ENCODE measurements around the gene MXRA7. TPM values are rescaled to one million over a fixed set of nuclear protein-coding genes. Genes with fewer than 3 reads are reported as not detected.

The MXRA7 gene
- total and polyA plus RNA-seq, 2 donors (not counting 3 experiments of a cell fraction or from before 2014, with no cell fraction given) = 49.5 to 95.8 TPM

DNA sequence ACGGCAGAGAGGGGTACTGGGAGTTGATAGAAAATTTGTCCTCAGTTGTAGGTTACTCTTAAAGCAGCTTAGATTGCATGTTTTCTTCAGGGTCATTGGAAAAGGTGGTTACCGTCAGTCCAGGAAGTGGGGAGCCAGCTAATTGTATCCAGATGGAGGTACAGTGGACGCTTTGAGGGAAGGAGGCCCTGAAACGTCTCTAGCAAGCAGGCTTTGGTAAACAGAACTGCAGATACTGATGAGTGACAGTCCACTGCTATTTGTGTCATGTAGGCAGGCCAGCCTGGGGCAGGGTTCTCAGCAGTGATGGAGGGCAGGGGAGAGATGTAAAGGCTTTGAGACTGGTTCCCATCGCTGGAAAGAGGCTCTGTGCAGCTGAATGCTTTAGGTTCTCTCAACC, 37.0 kb downstream of the MXRA7 start:
- no peak overlapping the region for H3K9ac ChIP-seq (replicated peaks; ENCODE audit: extremely low read depth, insufficient read depth, low read length)

More for the DNA sequence above, 37.0 kb downstream of the MXRA7 start:
- DNase-seq (ENCODE audit: low read depth, low spot score) (no peak), FAIRE-seq (no peak)
- no TSS peak for BruUV-seq (replicated peaks)
- Histone ChIP-seq H3K4me1 (ENCODE audit: control insufficient read depth, extremely low read depth, insufficient read depth, low read length) (peaks cover 11% of the 10 kb centered on the region), H3K36me3 (ENCODE audit: control insufficient read depth in 2 of 2, extremely low read depth in 1 of 2, insufficient read depth in 2 of 2, low read length in 2 of 2) (no peaks in the 10 kb centered on the region), H3K9me3 (replicated peaks; ENCODE audit: control insufficient read depth, insufficient read depth, low read length) (no peaks in the 10 kb centered on the region), H3K4me2 (ENCODE audit: insufficient read depth, low read length) (no peak overlapping the region), H3K27me3 (ENCODE audit: control insufficient read depth in 2 of 2, insufficient read depth in 2 of 2, low read length in 2 of 2) (no peaks in the 10 kb centered on the region), H3K27ac (ENCODE audit: insufficient read depth, low read depth, low read length) (no peak overlapping the region), H2AFZ (ENCODE audit: low read depth, low read length) (no peak overlapping the region), H3K9me1 (replicated peaks; ENCODE audit: control insufficient read depth, extremely low read depth, insufficient read depth, low read length) (no peaks in the 10 kb centered on the region), H3K4me3 (replicated peaks in 1 of 3; ENCODE audit: insufficient read depth in 1 of 3, low read depth in 1 of 3, low read length in 3 of 3) (no peak overlapping the region), H4K20me1 (replicated peaks; ENCODE audit: control insufficient read depth, extremely low read depth, insufficient read depth, low read length) (no peaks in the 10 kb centered on the region), H3K79me2 (ENCODE audit: control insufficient read depth, insufficient read depth, low read length) (no peaks in the 10 kb centered on the region)
- ChIA-PET POLR2A (no interaction called here), CTCF (interaction anchor here (1.0 to 3.0 kb wide), 2 partner anchors 49 to 145 kb away, joined by 4 to 16 read pairs; no protein-coding TSS in a partner anchor)
- dilution Hi-C loops (cut with MboI; ENCODE audit: extremely low pct_ligation_motif_present, low sequenced_read_pairs) (no loop called here), intact Hi-C loops (cut with micrococcal nuclease) (no loop called here)
- TF ChIP-seq EZH2 (IDR thresholded peaks at IDR 0.05; ENCODE audit: borderline replicate concordance, low read depth, low read length, severe bottlenecking) (no peak), GATA2 (IDR thresholded peaks at IDR 0.05; ENCODE audit: insufficient read depth, insufficient read length, low read depth, low read length) (no peak), MYC (IDR thresholded peaks at IDR 0.05; ENCODE audit: low read depth, low read length) (no peak), POLR2A (IDR thresholded peaks at IDR 0.05; ENCODE audit: low read depth, low read length) (no peak), POLR2AphosphoS5 (IDR thresholded peaks at IDR 0.05; ENCODE audit: insufficient read depth, low read depth, low read length) (no peak)
- TF ChIP-seq, protein P1, sequence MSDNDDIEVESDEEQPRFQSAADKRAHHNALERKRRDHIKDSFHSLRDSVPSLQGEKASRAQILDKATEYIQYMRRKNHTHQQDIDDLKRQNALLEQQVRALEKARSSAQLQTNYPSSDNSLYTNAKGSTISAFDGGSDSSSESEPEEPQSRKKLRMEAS (IDR thresholded peaks at IDR 0.05; ENCODE audit: insufficient read depth, insufficient read length) = no peak
- TF ChIP-seq, protein P2, sequence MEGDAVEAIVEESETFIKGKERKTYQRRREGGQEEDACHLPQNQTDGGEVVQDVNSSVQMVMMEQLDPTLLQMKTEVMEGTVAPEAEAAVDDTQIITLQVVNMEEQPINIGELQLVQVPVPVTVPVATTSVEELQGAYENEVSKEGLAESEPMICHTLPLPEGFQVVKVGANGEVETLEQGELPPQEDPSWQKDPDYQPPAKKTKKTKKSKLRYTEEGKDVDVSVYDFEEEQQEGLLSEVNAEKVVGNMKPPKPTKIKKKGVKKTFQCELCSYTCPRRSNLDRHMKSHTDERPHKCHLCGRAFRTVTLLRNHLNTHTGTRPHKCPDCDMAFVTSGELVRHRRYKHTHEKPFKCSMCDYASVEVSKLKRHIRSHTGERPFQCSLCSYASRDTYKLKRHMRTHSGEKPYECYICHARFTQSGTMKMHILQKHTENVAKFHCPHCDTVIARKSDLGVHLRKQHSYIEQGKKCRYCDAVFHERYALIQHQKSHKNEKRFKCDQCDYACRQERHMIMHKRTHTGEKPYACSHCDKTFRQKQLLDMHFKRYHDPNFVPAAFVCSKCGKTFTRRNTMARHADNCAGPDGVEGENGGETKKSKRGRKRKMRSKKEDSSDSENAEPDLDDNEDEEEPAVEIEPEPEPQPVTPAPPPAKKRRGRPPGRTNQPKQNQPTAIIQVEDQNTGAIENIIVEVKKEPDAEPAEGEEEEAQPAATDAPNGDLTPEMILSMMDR (IDR thresholded peaks at IDR 0.05; ENCODE audit: extremely low read depth in 1 of 2, insufficient read depth in 1 of 2, low read depth in 1 of 2, low read length in 2 of 2) = no peak
